K562 (cell line): ENCODE measurements around the gene ZFP28.

Source experiments
- ARHGAP35 ChIP-seq: fragments of 450-650 bp; IDR thresholded peaks from 2 replicates; pipeline ENCODE4 v1.6.1; 2018; ENCODE audit not compliant: partially characterized antibody
- CTCF ChIP-seq, 3 experiments: IDR thresholded peaks in 2 of 3; conservative IDR thresholded peaks in 1 of 3; 2 replicates each; pipeline ENCODE4 v1.5.1; 2011 to 2012; ENCODE audit warnings: low read length in 3 of 3, mild to moderate bottlenecking in 3 of 3, control low read depth in 2 of 3, improper control_type of control experiment in 1 of 3, inconsistent platforms in 1 of 3, low read depth in 1 of 3, mixed read lengths in 1 of 3, moderate library complexity in 1 of 3; ENCODE audit not compliant: insufficient read depth in 2 of 3
- E2F4 ChIP-seq: sonication (generic); formaldehyde crosslinking; IDR thresholded peaks from 2 replicates; pipeline ENCODE4 v1.8.0; 2022; ENCODE audit warnings: mild to moderate bottlenecking, low read depth, missing genetic modification reagents
- HMG20A ChIP-seq: fragments of 450-650 bp; formaldehyde crosslinking; conservative IDR thresholded peaks from 2 replicates; pipeline ENCODE4 v1.4.0; 2020; ENCODE audit warnings: mild to moderate bottlenecking, mixed read lengths
- NRF1 ChIP-seq, 2 experiments: fragments of 450-650 bp; IDR thresholded peaks in 1 of 2; conservative IDR thresholded peaks in 1 of 2; 2 replicates each; pipeline ENCODE4 v1.6.1; 2014; ENCODE audit warnings: mild to moderate bottlenecking in 2 of 2
- SP1 ChIP-seq: sonication (generic); formaldehyde crosslinking; IDR thresholded peaks from 2 replicates; pipeline ENCODE4 v1.8.1; 2022; ENCODE audit warnings: mild to moderate bottlenecking, missing genetic modification reagents
- ZBTB33 ChIP-seq: sonication (generic); formaldehyde crosslinking; IDR thresholded peaks from 2 replicates; pipeline ENCODE4 v1.8.1; 2023; ENCODE audit warnings: mild to moderate bottlenecking, missing genetic modification reagents
- ZNF431 ChIP-seq: sonication (generic); formaldehyde crosslinking; IDR thresholded peaks from 2 replicates; pipeline ENCODE4 v1.8.0; 2022; ENCODE audit warnings: mild to moderate bottlenecking, missing genetic modification reagents
- ZSCAN29 ChIP-seq: fragments of 450-650 bp; IDR thresholded peaks from 2 replicates; pipeline ENCODE4 v1.6.1; 2017

GRCh38 chr19:56573914-56574313 lies 35.2 kb downstream of the ZFP28 start:
- no peak for TF ChIP-seq ZNF431 (CRISPR knock-in tag)
- TF ChIP-seq ZBTB33 (CRISPR knock-in tag): no peak
- TF ChIP-seq CTCF (IDR thresholded peaks at IDR 0.05 in 2 of 3, conservative IDR thresholded peaks at IDR 0.05 in 1 of 3; ENCODE audit: insufficient read depth in 2 of 3, low read depth in 1 of 3, low read length in 3 of 3): no peak
- TF ChIP-seq E2F4: no peak
- no peak for TF ChIP-seq SP1 (CRISPR knock-in tag)
- TF ChIP-seq NRF1 (conservative IDR thresholded peaks at IDR 0.05 in 1 of 2, IDR thresholded peaks at IDR 0.05 in 1 of 2): no peak
- no peak for TF ChIP-seq HMG20A (CRISPR knock-in tag)
- no peak for TF ChIP-seq ZSCAN29
- TF ChIP-seq ARHGAP35: no peak
